Ovary (tissue), 3 donors: Measurements from ENCODE around the gene SFXN1.

Experiments used
- CTCF ChIP-seq, 3 donors: fragments of 450-650 bp in 2 of 3; fragments of 200-600 bp in 1 of 3; IDR thresholded peaks; one replicate each; pipeline versions ENCODE4 v1.5.1 to v1.8.0; 2016 to 2022; ENCODE audit warnings: antibody characterized with exemption in 3 of 3, mild to moderate bottlenecking in 1 of 3
- EP300 ChIP-seq: sonication (generic); formaldehyde crosslinking; IDR thresholded peaks from one replicate; pipeline ENCODE4 v1.6.1; 2017; ENCODE audit warnings: antibody characterized with exemption
- POLR2A ChIP-seq: fragments of 450-650 bp; IDR thresholded peaks from one replicate; pipeline ENCODE4 v1.6.1; 2017; ENCODE audit warnings: antibody characterized with exemption, mild to moderate bottlenecking, moderate library complexity
- donor health status: DM: no; HTN: no; CAD: no.

- no peak for TF ChIP-seq CTCF (IDR thresholded peaks at IDR 0.05)
- no peak for TF ChIP-seq EP300
- no peak for TF ChIP-seq POLR2A
Measured at GRCh38 chr5:175478008-175478383, 364 bp upstream of the SFXN1 start.
